ENCODE results near the gene DISC1.

The DISC1 gene

DNA sequence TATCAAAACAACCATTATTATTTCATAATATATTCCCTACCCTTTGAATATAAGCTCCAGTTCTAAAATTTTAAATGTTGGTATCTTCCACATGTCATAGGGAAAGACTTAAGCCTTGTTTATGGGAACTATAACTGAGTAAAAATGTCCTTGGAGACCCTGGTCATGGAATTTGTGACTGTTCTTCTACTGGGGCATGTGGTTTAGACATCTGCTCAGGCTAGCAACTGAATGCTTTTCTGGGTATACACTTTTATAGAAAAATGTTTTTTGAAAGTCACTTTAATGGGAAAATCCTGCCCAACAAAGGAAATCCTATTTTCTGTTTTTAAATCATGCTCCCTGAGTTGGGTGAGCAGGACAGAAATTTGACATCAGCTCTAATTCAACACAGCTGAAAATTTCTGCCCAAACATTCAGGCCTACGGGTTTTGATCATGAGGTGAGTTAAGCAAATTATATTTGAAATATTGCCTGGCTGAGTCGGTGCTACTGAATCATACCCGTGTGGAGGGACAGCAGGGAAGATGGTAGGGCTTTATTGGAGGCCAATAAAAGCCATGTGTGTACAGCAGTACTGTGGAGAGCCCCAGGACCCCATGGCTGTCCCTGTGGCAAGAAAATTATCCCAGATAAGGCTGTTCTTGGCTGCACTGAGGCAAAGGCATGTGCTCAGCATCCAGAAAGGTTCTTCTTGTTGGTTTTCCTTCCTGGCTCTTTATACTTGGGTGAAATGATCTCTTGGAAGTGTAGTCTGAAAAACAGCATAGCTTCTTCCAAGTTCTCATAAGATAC is 391.8 kb downstream of the DISC1 start:
- TF ChIP-seq, protein P1, sequence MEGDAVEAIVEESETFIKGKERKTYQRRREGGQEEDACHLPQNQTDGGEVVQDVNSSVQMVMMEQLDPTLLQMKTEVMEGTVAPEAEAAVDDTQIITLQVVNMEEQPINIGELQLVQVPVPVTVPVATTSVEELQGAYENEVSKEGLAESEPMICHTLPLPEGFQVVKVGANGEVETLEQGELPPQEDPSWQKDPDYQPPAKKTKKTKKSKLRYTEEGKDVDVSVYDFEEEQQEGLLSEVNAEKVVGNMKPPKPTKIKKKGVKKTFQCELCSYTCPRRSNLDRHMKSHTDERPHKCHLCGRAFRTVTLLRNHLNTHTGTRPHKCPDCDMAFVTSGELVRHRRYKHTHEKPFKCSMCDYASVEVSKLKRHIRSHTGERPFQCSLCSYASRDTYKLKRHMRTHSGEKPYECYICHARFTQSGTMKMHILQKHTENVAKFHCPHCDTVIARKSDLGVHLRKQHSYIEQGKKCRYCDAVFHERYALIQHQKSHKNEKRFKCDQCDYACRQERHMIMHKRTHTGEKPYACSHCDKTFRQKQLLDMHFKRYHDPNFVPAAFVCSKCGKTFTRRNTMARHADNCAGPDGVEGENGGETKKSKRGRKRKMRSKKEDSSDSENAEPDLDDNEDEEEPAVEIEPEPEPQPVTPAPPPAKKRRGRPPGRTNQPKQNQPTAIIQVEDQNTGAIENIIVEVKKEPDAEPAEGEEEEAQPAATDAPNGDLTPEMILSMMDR (IDR thresholded peaks at IDR 0.05; ENCODE audit: extremely low read depth, missing control alignments): no peak
- DNase-seq (ENCODE audit: low spot score): no peak

GRCh38 chr1:232019026-232019340 is 392.4 kb downstream of the DISC1 start:
- DNase-seq (ENCODE audit: low spot score): no peak
- TF ChIP-seq, protein P1 (IDR thresholded peaks at IDR 0.05; ENCODE audit: extremely low read depth, missing control alignments): no peak

DNA sequence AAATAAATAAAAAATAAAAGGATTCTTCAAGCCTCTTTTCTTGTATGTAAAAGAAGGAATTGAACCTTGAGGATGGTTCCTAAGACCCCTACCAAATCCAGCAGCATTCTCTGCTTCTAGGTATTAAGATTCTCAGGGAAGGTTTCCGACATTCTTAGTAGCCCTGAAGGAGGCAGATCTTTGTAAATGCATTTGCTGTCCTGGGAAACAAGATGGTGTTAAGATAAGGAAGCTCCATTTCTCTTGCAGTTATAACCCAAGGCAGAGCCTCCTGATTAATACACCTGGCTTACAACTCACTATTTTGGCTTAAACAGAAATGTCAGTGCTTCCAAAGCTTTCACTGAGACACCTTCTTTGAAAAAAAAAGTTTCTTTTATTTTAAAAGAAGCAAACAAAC is 393.8 kb downstream of the DISC1 start:
- no peak for DNase-seq (ENCODE audit: low spot score)
- TF ChIP-seq, protein P1 (IDR thresholded peaks at IDR 0.05; ENCODE audit: extremely low read depth, missing control alignments): no peak

GRCh38 chr1:232029315-232029714 is 402.7 kb downstream of the DISC1 start:
- TF ChIP-seq, protein P1 (IDR thresholded peaks at IDR 0.05; ENCODE audit: extremely low read depth, missing control alignments): no peak
- no peak for DNase-seq (ENCODE audit: low spot score)

GRCh38 chr1:232031156-232031555 is 404.6 kb downstream of the DISC1 start:
- TF ChIP-seq, protein P1 (IDR thresholded peaks at IDR 0.05; ENCODE audit: extremely low read depth, missing control alignments): no peak
- no peak for DNase-seq (ENCODE audit: low spot score)

DNA sequence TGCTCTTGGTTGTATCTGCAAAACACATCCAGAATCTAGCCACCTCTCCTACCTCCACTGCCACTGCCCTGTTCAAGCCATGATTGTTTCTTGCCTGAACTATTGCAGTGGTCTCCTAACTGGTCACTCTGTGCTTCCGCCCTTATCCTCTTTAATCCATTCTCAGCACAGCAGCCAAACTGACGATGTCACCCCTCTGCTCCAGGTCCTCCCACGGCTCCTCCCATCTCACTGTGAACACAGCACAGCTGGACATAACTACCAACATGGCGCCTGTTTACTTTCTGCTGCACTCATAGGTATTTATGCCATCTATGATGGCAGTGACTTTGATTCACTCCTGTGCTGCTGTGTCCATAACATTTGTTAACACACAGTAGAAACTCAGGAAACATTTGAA is 406.7 kb downstream of the DISC1 start:
- TF ChIP-seq, protein P1 (IDR thresholded peaks at IDR 0.05; ENCODE audit: extremely low read depth, missing control alignments): no peak
- no peak for DNase-seq (ENCODE audit: low spot score)

- no peak for DNase-seq (ENCODE audit: low spot score)
- TF ChIP-seq, protein P1 (IDR thresholded peaks at IDR 0.05; ENCODE audit: extremely low read depth, missing control alignments): no peak
Measured at GRCh38 chr1:232034556-232034955, 408.0 kb downstream of the DISC1 start.

All from GM20000 (cell line).